HCT116 (cell line): Measurements from ENCODE around the gene CLCN3. TPM values are rescaled to one million over a fixed set of nuclear protein-coding genes. Genes with fewer than 3 reads are reported as not detected.

Experiments
- ATAC-seq: fragments of 200-7000 bp; cut with Tn5 transposase; 2 replicates; pipeline ENCODE4 v1.9.1; 2020; ENCODE audit warnings: mild to moderate bottlenecking, moderate library complexity
- BruUV-seq: library from RNA; stranded (reverse); fragments of 400-500 nt; replicated peaks from 2 replicates; lab custom pipeline; 2021; lab: Mats Ljungman, UMichigan
- CTCF ChIA-PET: fragments of 300-600 bp; sonication (Branson Sonifier 250); formaldehyde crosslinking; loops from one replicate; lab custom pipeline; 2021; ENCODE audit warnings: antibody characterized with exemption; lab: Charles Lee
- POLR2A ChIA-PET: fragments of 300-600, 350-600 bp; sonication (Branson Sonifier 250); formaldehyde crosslinking; loops from one replicate; lab custom pipeline; 2021; ENCODE audit warnings: antibody characterized with exemption; lab: Charles Lee
- RAD21 ChIA-PET, 2 experiments: fragments of 300-600 bp; sonication (Branson Sonifier 250); formaldehyde crosslinking; loops; one replicate each; lab custom pipeline; 2023; ENCODE audit warnings: low total read pairs in 2 of 2; ENCODE audit not compliant: uncharacterized antibody in 2 of 2, unreplicated experiment in 2 of 2, low non-redundant PET in 1 of 2; lab: Charles Lee
- DNase-seq: peaks from one replicate; pipeline ENCODE4 v3.0.0-alpha.2; 2010; ENCODE audit warnings: low read depth, low spot score
- H2AFZ ChIP-seq: fragments of 200-600 bp; shearing (Covaris generic), sonication (generic); 2 replicates; pipeline ENCODE4 v1.6.1; 2017; ENCODE audit warnings: low read depth, mixed run types, mixed read lengths, antibody characterized with exemption, low read length; ENCODE audit not compliant: poor library complexity, severe bottlenecking
- H3K27ac ChIP-seq: 2 replicates; pipeline ENCODE4 v1.5.1; 2012; ENCODE audit warnings: low read depth, low read length
- H3K27me3 ChIP-seq: fragments of 200-600 bp; sonication (generic); 2 replicates; pipeline ENCODE4 v1.6.1; 2016; ENCODE audit warnings: mixed run types, low read length, mixed read lengths; ENCODE audit not compliant: insufficient read depth
- H3K36me3 ChIP-seq, 2 experiments: fragments of 200-500 bp in 1 of 2; fragments of 200-600 bp in 1 of 2; sonication (Bioruptor generic) in 1 of 2; sonication (generic) in 1 of 2; 2 replicates each; pipeline versions ENCODE4 v1.5.1 to v1.6.1; 2014 to 2016; ENCODE audit warnings: low read length in 2 of 2, inconsistent platforms in 1 of 2, mixed read lengths in 1 of 2, mixed run types in 1 of 2; ENCODE audit not compliant: insufficient read depth in 2 of 2, control insufficient read depth in 1 of 2
- H3K4me1 ChIP-seq, 2 experiments: fragments of 200-600 bp in 1 of 2; sonication (generic) in 1 of 2; 2 replicates each; pipeline versions ENCODE4 v1.5.1 to v1.6.1; 2012 to 2017; ENCODE audit warnings: low read length in 2 of 2, inconsistent platforms in 1 of 2, mild to moderate bottlenecking in 1 of 2, mixed read lengths in 1 of 2, mixed run types in 1 of 2, moderate library complexity in 1 of 2; ENCODE audit not compliant: insufficient read depth in 2 of 2, control insufficient read depth in 1 of 2
- H3K4me2 ChIP-seq: fragments of 200-600 bp; sonication (generic); 2 replicates; pipeline ENCODE4 v1.6.1; 2017; ENCODE audit warnings: mixed run types, low read length, mixed read lengths
- H3K4me3 ChIP-seq, 2 experiments: fragments of 200-600 bp in 1 of 2; sonication (generic) in 1 of 2; replicated peaks in 1 of 2; 2 replicates each; pipeline ENCODE4 v1.5.1; 2011 to 2016; ENCODE audit warnings: low read length in 2 of 2, control low read depth in 1 of 2, low read depth in 1 of 2, mild to moderate bottlenecking in 1 of 2, mixed read lengths in 1 of 2, mixed run types in 1 of 2
- H3K79me2 ChIP-seq: fragments of 200-600 bp; sonication (generic); 2 replicates; pipeline ENCODE4 v1.6.1; 2017; ENCODE audit warnings: mild to moderate bottlenecking, mixed run types, low read length, moderate library complexity, mixed read lengths; ENCODE audit not compliant: insufficient read depth
- H3K9ac ChIP-seq: fragments of 200-600 bp; sonication (generic); 2 replicates; pipeline ENCODE4 v1.6.1; 2016; ENCODE audit warnings: low read length, mixed read lengths
- H3K9me2 ChIP-seq: fragments of 200-600 bp; sonication (generic), shearing (Covaris generic); 2 replicates; pipeline ENCODE4 v1.6.1; 2017; ENCODE audit warnings: mixed run types, mild to moderate bottlenecking, moderate library complexity; ENCODE audit not compliant: insufficient read depth
- H3K9me3 ChIP-seq, 2 experiments: fragments of 200-500 bp in 1 of 2; fragments of 200-600 bp in 1 of 2; sonication (Bioruptor generic) in 1 of 2; sonication (generic) in 1 of 2; 2 replicates each; pipeline ENCODE4 v1.6.1; 2014 to 2017; ENCODE audit warnings: low read length in 2 of 2, mixed read lengths in 2 of 2, inconsistent platforms in 1 of 2, low read depth in 1 of 2, mild to moderate bottlenecking in 1 of 2, mixed run types in 1 of 2, moderate library complexity in 1 of 2; ENCODE audit not compliant: control insufficient read depth in 1 of 2, insufficient read depth in 1 of 2
- H4K20me1 ChIP-seq: fragments of 200-600 bp; sonication (generic), shearing (Covaris generic); 2 replicates; pipeline ENCODE4 v1.6.1; 2017; ENCODE audit warnings: mixed run types, mild to moderate bottlenecking, moderate library complexity; ENCODE audit not compliant: insufficient read depth
- CBX3 ChIP-seq: IDR thresholded peaks from 2 replicates; pipeline ENCODE4 v1.6.1; 2012; ENCODE audit warnings: low read depth
- CEBPB ChIP-seq: IDR thresholded peaks from 2 replicates; pipeline ENCODE4 v1.6.1; 2012; ENCODE audit warnings: low read depth
- POLR2A ChIP-seq: IDR thresholded peaks from 2 replicates; pipeline ENCODE4 v1.7.0; 2011; ENCODE audit warnings: borderline replicate concordance; ENCODE audit not compliant: insufficient read depth, insufficient read length; ENCODE audit errors: extremely low read depth
- POLR2AphosphoS5 ChIP-seq: IDR thresholded peaks from 2 replicates; pipeline ENCODE4 v1.6.1; 2011; ENCODE audit warnings: mild to moderate bottlenecking, low read depth, low read length, moderate library complexity
- RAD21 ChIP-seq: IDR thresholded peaks from 2 replicates; pipeline ENCODE4 v1.6.1; 2012; ENCODE audit warnings: low read depth, mild to moderate bottlenecking
- SP1 ChIP-seq: IDR thresholded peaks from 2 replicates; pipeline ENCODE4 v1.6.1; 2012; ENCODE audit warnings: low read depth
- YY1 ChIP-seq: IDR thresholded peaks from 2 replicates; pipeline ENCODE4 v1.6.1; 2011; ENCODE audit warnings: low read length, low read depth, moderate library complexity, mild to moderate bottlenecking; ENCODE audit not compliant: insufficient replicate concordance; ENCODE audit errors: extremely low read depth
- ZNF274 ChIP-seq: fragments of 200-500 bp; sonication (Bioruptor generic); IDR thresholded peaks from 2 replicates; pipeline ENCODE4 v1.6.1; 2014; ENCODE audit warnings: mild to moderate bottlenecking, low read depth, low read length, inconsistent platforms
- intact Hi-C: fragments of 100-400 bp; cut with micrococcal nuclease; formaldehyde crosslinking; loops from 2 replicates; pipeline ENCODE4 v1.10.0; 2022
- total RNA-seq: library from RNA; stranded (reverse); gene quantifications from one replicate; pipeline ENCODE4 v1.2.1, GENCODE V29; 2021; ENCODE audit not compliant: unreplicated experiment
- TF ChIP-seq, protein P1 (sequence below): IDR thresholded peaks from 2 replicates; pipeline ENCODE4 v1.6.1; 2012; ENCODE audit warnings: low read depth
- TF ChIP-seq, protein P2 (sequence below): IDR thresholded peaks from 2 replicates; pipeline ENCODE4 v1.6.1; 2012
- TF ChIP-seq, protein P3 (sequence below): IDR thresholded peaks from 2 replicates; pipeline ENCODE4 v1.6.1; 2011; ENCODE audit warnings: mild to moderate bottlenecking, low read length, moderate library complexity; ENCODE audit not compliant: insufficient replicate concordance; ENCODE audit errors: extremely low read depth

The CLCN3 gene
- total RNA-seq, 1 experiment from 2014 or later, result 60.4 TPM

DNA sequence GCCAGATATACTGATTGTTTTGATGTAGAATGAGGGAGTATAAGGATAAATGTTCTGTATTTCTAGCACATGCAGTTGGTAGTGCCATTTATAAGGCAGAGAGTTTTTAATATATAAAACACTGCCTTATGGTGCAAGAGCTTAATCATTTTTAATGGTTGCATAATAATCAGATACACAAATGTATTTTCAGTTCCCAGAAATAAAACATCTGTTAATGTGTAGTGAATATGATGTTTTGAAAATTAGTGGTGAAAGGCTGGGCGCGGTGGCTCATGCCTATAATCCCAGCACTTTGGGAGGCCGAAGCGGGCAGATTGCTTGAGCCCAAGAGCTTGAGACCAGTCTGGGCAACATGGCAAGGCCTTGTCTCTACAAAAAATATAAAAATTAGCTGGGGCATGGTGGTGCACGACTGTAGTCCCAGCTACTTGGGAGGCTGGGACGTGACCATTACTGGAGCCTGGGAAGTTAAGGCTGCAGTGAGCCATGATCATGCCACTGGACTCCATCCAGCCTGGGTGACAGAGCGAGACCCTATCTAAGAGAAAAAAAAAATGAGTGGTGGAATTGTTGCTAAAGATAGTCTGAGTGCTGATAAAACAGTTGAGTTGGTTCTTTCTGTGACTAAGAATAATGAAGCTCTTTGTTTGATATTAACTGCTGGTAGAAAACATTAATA is 29.3 kb downstream of the CLCN3 start:
- Histone ChIP-seq H3K27ac (no peak overlapping the region), H3K9me2 (no peaks in the 10 kb centered on the region), H3K4me3 (no peak overlapping the region), H3K9me3 (no peaks in the 10 kb centered on the region), H3K27me3 (no peaks in the 10 kb centered on the region), H3K4me1 (no peaks in the 10 kb centered on the region), H4K20me1 (no peaks in the 10 kb centered on the region), H3K79me2 (peaks cover 48% of the 10 kb centered on the region), H3K9ac (no peak overlapping the region), H3K36me3 (0 out of 4 replicates have a peak, but pooled peaks cover 0 to under 1% of the 10 kb centered on the region in 2 experiments), H3K4me2 (no peak overlapping the region), H2AFZ (no peak overlapping the region)
- RAD21 ChIA-PET, result no interaction called here
- TF ChIP-seq POLR2A, result no peak
- ATAC-seq (no peak), DNase-seq (no peak)
- CTCF ChIA-PET, result no interaction called here
- no TSS peak for BruUV-seq
- intact Hi-C loops, result no loop called here
- POLR2A ChIA-PET, result interaction anchor here (2.5 kb wide), 1 partner anchor 11 kb away, joined by 17 read pairs; no protein-coding TSS in a partner anchor

DNA sequence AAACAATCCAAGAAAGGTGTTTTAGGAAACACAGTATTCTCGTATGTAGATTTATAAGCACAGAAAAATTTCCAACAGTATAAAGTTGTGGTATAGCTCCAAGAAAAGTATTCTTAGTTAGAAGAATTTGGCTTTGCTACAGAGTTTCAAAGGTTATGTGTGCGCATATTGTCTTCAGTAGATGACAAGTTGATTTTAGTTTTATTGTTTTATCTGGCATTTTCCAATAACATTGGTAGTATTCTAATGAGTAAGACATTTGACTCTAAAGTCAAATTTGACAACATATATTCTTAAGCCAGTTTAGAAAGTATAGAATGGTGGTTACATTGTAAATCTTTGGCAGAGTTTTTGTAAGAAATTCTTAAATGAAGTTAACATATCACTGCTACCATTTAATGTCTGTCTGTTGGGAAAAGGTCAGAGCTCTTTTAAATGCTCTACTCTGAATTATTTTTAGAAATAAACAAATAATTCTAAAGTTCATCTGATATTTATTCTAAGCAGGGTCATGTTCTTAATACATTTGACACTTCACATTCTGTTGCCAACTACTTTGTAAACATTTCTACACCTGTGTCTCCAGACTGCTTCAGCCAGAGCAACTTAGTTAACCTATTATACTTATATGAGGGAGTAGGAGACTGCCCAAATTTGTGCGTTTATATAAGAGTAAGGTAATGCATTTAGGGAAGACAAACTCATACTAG is 30.0 kb downstream of the CLCN3 start:
- H3K9me2 ChIP-seq, result no peaks in the 10 kb centered on the region
- no peaks in the 10 kb centered on the region for H3K36me3 ChIP-seq
- TF ChIP-seq CBX3 (no peak), ZNF274 (no peak), SP1 (no peak), YY1 (no peak), CEBPB (no peak), RAD21 (no peak), POLR2AphosphoS5 (no peak)
- TF ChIP-seq, protein P1, sequence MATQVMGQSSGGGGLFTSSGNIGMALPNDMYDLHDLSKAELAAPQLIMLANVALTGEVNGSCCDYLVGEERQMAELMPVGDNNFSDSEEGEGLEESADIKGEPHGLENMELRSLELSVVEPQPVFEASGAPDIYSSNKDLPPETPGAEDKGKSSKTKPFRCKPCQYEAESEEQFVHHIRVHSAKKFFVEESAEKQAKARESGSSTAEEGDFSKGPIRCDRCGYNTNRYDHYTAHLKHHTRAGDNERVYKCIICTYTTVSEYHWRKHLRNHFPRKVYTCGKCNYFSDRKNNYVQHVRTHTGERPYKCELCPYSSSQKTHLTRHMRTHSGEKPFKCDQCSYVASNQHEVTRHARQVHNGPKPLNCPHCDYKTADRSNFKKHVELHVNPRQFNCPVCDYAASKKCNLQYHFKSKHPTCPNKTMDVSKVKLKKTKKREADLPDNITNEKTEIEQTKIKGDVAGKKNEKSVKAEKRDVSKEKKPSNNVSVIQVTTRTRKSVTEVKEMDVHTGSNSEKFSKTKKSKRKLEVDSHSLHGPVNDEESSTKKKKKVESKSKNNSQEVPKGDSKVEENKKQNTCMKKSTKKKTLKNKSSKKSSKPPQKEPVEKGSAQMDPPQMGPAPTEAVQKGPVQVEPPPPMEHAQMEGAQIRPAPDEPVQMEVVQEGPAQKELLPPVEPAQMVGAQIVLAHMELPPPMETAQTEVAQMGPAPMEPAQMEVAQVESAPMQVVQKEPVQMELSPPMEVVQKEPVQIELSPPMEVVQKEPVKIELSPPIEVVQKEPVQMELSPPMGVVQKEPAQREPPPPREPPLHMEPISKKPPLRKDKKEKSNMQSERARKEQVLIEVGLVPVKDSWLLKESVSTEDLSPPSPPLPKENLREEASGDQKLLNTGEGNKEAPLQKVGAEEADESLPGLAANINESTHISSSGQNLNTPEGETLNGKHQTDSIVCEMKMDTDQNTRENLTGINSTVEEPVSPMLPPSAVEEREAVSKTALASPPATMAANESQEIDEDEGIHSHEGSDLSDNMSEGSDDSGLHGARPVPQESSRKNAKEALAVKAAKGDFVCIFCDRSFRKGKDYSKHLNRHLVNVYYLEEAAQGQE, result no peak
- TF ChIP-seq, protein P2, sequence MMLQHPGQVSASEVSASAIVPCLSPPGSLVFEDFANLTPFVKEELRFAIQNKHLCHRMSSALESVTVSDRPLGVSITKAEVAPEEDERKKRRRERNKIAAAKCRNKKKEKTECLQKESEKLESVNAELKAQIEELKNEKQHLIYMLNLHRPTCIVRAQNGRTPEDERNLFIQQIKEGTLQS, result no peak
- TF ChIP-seq, protein P3, sequence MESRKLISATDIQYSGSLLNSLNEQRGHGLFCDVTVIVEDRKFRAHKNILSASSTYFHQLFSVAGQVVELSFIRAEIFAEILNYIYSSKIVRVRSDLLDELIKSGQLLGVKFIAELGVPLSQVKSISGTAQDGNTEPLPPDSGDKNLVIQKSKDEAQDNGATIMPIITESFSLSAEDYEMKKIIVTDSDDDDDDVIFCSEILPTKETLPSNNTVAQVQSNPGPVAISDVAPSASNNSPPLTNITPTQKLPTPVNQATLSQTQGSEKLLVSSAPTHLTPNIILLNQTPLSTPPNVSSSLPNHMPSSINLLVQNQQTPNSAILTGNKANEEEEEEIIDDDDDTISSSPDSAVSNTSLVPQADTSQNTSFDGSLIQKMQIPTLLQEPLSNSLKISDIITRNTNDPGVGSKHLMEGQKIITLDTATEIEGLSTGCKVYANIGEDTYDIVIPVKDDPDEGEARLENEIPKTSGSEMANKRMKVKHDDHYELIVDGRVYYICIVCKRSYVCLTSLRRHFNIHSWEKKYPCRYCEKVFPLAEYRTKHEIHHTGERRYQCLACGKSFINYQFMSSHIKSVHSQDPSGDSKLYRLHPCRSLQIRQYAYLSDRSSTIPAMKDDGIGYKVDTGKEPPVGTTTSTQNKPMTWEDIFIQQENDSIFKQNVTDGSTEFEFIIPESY, result no peak
- H3K9ac ChIP-seq, result no peak overlapping the region
- no peak overlapping the region for H2AFZ ChIP-seq
- CTCF ChIA-PET, result no interaction called here
- no peaks in the 10 kb centered on the region for H3K27me3 ChIP-seq
- no peak for ATAC-seq
- no peaks in the 10 kb centered on the region for H4K20me1 ChIP-seq
- H3K4me2 ChIP-seq, result no peak overlapping the region
- peaks cover 55% of the 10 kb centered on the region for H3K79me2 ChIP-seq
- no peak overlapping the region for H3K27ac ChIP-seq
- intact Hi-C loops, result no loop called here
- POLR2A ChIA-PET, result interaction anchor here (2.5 kb wide), 1 partner anchor 10 kb away, joined by 17 read pairs; no protein-coding TSS in a partner anchor
- H3K9me3 ChIP-seq, result no peaks in the 10 kb centered on the region
- no TSS peak for BruUV-seq
- RAD21 ChIA-PET, result no interaction called here
- no peaks in the 10 kb centered on the region for H3K4me1 ChIP-seq
- H3K4me3 ChIP-seq, result no peak overlapping the region
- no peak for DNase-seq
